Type B pancreatic cell (in vitro differentiated cells): ENCODE results near the gene EEF2KMT. TPM values are rescaled to one million over a fixed set of nuclear protein-coding genes. Genes with fewer than 3 reads are reported as not detected.
"Not testable (repeated sequence)": the region's sequence is repeated elsewhere in the genome, so short reads cannot be mapped to it uniquely, and the experiment has no call there.

Experiments used
- DNase-seq: peaks from one replicate; pipeline ENCODE4 v3.0.0; 2021; ENCODE audit warnings: mixed read lengths; ENCODE audit not compliant: unreplicated experiment; ENCODE audit errors: extremely low spot score
- H3K27ac Mint-ChIP-seq: 2 replicates; pipeline ENCODE4 v1.8.0; 2021; ENCODE audit warnings: mild to moderate bottlenecking, mixed read lengths
- H3K27me3 Mint-ChIP-seq: 2 replicates; pipeline ENCODE4 v1.8.0; 2021; ENCODE audit warnings: mixed read lengths
- H3K36me3 Mint-ChIP-seq: 2 replicates; pipeline ENCODE4 v1.8.0; 2021; ENCODE audit warnings: mixed read lengths
- H3K4me1 Mint-ChIP-seq: one replicate; pipeline ENCODE4 v1.8.0; 2021; ENCODE audit warnings: mixed read lengths; ENCODE audit not compliant: unreplicated experiment
- H3K4me3 Mint-ChIP-seq: 2 replicates; pipeline ENCODE4 v1.8.0; 2021; ENCODE audit warnings: mild to moderate bottlenecking, mixed read lengths
- H3K9me3 Mint-ChIP-seq: 2 replicates; pipeline ENCODE4 v1.8.0; 2021; ENCODE audit warnings: mixed read lengths
- CTCF ChIP-seq: fragments of 200-600 bp; sonication (generic); conservative IDR thresholded peaks from 2 replicates; pipeline ENCODE4 v1.5.0; 2021; ENCODE audit warnings: antibody characterized with exemption, mild to moderate bottlenecking
- total RNA-seq: library from RNA; stranded (reverse); gene quantifications from 2 replicates; pipeline ENCODE4 v1.2.1, GENCODE V29; 2021; ENCODE audit warnings: low replicate concordance

Gene EEF2KMT
- total RNA-seq, 1 donor from 2014 or later, result 16.5 TPM

DNA sequence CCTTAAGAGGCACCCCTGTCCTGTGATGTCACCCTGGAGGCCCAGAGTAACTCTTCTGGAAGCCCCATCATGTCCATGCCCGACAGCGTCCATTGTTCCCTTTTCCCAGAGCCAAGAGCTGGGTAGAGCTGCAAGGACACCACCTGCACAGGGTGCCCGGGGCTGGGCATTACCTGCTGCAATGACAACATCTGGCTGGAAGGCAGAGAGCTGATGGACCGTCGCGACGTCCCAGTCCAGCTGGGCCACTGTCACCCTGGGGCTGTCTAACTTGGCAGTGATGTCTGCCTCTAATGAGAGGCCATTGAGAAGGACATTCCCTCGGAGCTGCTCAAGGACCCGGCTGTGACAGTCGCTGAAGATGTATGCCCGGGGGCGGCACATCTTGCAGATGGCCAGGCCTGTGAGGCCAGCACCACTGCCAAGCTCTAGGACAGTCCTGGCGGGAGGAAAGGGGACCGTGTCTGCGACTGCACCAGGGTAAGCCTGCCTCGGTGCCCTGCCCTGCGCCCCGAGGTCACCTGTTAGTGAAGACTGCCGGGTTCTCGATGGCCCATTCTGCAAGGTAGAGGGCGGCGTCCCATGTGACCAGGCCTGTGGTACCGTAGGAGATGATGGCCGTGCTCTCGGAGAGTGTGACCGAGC, 7.6 kb downstream of the EEF2KMT start:
- H3K4me3 Mint-ChIP-seq, H3K27ac Mint-ChIP-seq, H3K9me3 Mint-ChIP-seq, H3K36me3 Mint-ChIP-seq, H3K27me3 Mint-ChIP-seq, H3K4me1 Mint-ChIP-seq, DNase-seq: not testable (repeated sequence)

GRCh38 chr16:5088936-5089335, 8.7 kb downstream of the EEF2KMT start:
- not testable (repeated sequence) for H3K4me3 Mint-ChIP-seq, H3K36me3 Mint-ChIP-seq, H3K4me1 Mint-ChIP-seq, H3K27me3 Mint-ChIP-seq, H3K9me3 Mint-ChIP-seq, DNase-seq, H3K27ac Mint-ChIP-seq

- not testable (repeated sequence) for H3K36me3 Mint-ChIP-seq, H3K4me3 Mint-ChIP-seq, H3K27me3 Mint-ChIP-seq, DNase-seq, H3K27ac Mint-ChIP-seq, H3K4me1 Mint-ChIP-seq, H3K9me3 Mint-ChIP-seq
Measured at GRCh38 chr16:5088086-5088790, 9.4 kb downstream of the EEF2KMT start.

DNA sequence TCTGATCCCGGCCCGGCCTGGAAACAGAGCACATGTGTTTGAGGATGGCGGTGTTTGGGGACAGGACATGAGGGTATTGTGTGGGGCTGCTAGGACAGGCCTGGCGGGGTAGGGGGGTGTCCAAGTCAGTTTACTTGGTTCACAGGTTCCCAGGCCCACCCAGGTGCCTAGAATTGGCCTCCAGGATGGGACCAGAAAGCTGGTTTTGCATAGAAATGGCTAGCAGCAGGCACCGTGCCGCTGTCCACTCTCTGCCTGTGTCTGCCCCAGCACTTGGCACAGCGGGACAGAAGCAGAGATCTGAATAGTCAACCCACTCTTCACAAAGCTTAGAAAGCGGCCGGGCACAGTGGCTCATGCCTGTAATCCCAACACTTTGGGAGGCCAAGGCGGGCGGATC, 11.9 kb downstream of the EEF2KMT start:
- not testable (repeated sequence) for H3K9me3 Mint-ChIP-seq, H3K4me1 Mint-ChIP-seq, DNase-seq, H3K36me3 Mint-ChIP-seq, H3K27me3 Mint-ChIP-seq, H3K4me3 Mint-ChIP-seq, H3K27ac Mint-ChIP-seq

GRCh38 chr16:5084802-5085201, 12.8 kb downstream of the EEF2KMT start:
- not testable (repeated sequence) for H3K4me1 Mint-ChIP-seq, H3K9me3 Mint-ChIP-seq, H3K27me3 Mint-ChIP-seq, H3K27ac Mint-ChIP-seq, DNase-seq, H3K4me3 Mint-ChIP-seq, H3K36me3 Mint-ChIP-seq
- TF ChIP-seq CTCF, result peak; percentile 75

DNA sequence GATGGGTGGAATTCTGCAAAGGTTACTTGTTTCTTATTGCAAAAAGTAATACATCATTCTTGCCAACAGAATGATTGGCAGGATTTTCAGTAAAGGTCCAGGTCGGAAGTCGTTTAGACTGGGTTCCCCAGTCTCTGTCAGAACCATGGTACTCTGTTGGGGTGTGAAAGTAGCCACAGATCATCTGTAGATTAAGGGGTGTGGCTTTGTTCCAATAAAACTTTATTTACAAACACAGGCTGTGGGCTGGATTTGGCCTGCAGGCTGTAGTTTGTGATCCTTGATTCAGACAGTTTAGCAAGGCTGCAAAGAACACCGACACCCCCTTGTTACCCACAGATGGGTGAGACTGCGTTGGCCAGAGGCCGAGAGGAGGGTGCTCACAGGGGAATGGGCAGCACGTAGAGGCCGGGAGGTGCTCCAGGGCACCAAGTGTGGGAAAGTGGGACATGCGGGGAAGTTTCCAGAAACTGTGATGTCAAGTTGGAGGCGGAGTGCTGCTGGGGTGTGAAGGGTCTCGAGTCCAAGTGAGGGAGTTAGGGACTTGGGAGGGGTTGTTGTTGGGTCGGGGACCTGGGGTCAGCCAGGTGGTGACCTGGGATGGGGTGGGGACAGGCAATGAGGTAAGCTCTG, 13.4 kb downstream of the EEF2KMT start:
- H3K9me3 Mint-ChIP-seq, H3K4me3 Mint-ChIP-seq, H3K4me1 Mint-ChIP-seq, DNase-seq, H3K27me3 Mint-ChIP-seq, H3K36me3 Mint-ChIP-seq, H3K27ac Mint-ChIP-seq: not testable (repeated sequence)

GRCh38 chr16:5083646-5084045, 13.9 kb downstream of the EEF2KMT start:
- H3K36me3 Mint-ChIP-seq, H3K27me3 Mint-ChIP-seq, H3K4me1 Mint-ChIP-seq, H3K9me3 Mint-ChIP-seq, DNase-seq, H3K4me3 Mint-ChIP-seq, H3K27ac Mint-ChIP-seq: not testable (repeated sequence)

DNA sequence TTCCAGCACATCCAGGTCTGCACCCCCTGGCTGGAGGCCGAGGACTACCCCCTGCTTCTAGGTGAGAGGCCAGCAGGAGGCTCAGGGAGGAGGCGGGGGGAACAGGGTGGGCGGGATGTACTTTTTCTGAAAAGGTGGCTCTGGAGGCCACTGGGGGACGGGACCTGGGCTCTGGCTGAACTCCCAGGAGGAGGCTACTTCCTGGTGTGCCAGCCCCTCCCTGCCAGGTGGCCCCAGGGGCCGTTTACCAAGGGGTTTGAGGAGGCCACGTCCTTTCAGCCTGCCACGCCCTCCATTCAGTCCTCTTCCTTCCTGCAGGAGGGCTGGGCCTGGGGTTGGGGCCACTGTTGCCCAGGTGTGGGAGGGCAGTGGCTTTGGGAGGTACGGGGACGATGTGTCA, 16.6 kb downstream of the EEF2KMT start:
- H3K27me3 Mint-ChIP-seq, H3K4me1 Mint-ChIP-seq, H3K36me3 Mint-ChIP-seq, H3K4me3 Mint-ChIP-seq, DNase-seq, H3K9me3 Mint-ChIP-seq, H3K27ac Mint-ChIP-seq: not testable (repeated sequence)

DNA sequence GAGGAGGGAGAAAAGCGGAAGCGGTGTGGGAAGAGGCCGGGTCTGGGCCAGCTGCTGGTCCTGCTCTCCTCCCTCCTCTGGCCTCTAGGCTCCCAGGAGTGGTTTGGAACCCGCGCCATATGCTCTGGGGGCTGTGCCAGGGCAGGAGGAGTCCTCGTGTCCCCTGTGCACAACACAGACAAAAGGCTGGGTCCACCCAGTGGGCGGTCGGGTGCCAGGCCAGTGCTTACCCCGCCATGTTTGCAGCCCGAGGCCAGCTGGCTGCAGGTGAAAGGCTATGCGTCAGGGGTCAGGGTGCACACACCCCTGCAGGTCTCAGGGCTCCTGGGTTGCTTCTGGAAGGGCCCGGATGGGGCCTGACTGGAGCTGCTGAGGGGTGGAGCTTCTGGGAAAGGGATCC, 17.1 kb downstream of the EEF2KMT start:
- not testable (repeated sequence) for H3K36me3 Mint-ChIP-seq, H3K27me3 Mint-ChIP-seq, H3K27ac Mint-ChIP-seq

More for the DNA sequence above, 17.1 kb downstream of the EEF2KMT start:
- not testable (repeated sequence) for H3K4me1 Mint-ChIP-seq, DNase-seq, H3K4me3 Mint-ChIP-seq, H3K9me3 Mint-ChIP-seq
